Endothelial cell of umbilical vein (primary cell): ENCODE results near the gene GALNT9.

Experiments used
- POLR2A ChIP-seq: IDR thresholded peaks from 2 replicates; pipeline ENCODE4 v1.6.1; 2012; ENCODE audit warnings: low read depth, mild to moderate bottlenecking, control low read depth, low read length
- TF ChIP-seq, protein P1 (sequence below), 2 donors: IDR thresholded peaks; 1 replicate in 1 of 2; 2 replicates in 1 of 2; pipeline ENCODE4 v1.5.1; 2011; ENCODE audit warnings: low read length in 2 of 2, mild to moderate bottlenecking in 2 of 2, moderate library complexity in 2 of 2, control low read depth in 1 of 2, inconsistent platforms in 1 of 2, low read depth in 1 of 2; ENCODE audit not compliant: insufficient read depth in 1 of 2; ENCODE audit errors: extremely low read depth in 1 of 2
- TF ChIP-seq, protein P2 (sequence below): IDR thresholded peaks from 2 replicates; pipeline ENCODE4 v1.6.1; 2011; ENCODE audit not compliant: insufficient read depth, insufficient read length

DNA sequence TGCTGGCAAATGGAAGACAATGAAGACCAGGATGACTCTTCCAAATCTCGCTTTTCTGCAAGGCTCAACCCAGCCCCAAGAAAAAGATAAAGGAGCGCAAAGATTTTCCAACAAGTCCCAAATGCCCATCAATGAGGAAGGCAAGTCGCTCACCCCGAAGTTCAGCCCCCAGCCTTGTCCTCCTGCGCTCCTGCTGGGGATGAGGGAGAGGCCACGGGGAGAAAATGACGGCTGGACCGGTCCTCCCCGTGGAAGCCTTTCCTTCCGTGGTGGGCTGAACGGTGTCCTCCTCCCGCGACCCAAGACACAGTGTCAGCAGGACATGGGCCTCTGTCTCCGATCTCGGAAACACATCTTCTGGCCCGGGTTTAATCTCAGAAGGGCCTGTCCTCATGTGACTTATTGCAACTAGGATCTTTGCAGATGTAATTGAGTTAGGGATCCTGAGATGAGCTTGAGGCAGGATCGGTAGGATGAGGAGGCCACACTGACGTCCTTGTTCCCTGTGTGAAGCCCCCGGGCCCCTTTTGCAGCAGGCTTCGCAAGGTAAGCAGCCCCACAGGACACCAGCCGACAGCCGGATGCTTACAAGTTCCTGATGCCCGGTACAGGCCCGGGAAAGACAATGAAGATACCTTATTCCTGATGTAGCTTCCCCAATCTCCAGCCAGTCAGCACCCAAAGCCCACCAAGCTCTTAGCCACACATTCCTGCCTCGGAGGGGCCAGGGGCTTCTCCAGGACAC lies 64.2 kb downstream of the GALNT9 start:
- TF ChIP-seq, protein P1, sequence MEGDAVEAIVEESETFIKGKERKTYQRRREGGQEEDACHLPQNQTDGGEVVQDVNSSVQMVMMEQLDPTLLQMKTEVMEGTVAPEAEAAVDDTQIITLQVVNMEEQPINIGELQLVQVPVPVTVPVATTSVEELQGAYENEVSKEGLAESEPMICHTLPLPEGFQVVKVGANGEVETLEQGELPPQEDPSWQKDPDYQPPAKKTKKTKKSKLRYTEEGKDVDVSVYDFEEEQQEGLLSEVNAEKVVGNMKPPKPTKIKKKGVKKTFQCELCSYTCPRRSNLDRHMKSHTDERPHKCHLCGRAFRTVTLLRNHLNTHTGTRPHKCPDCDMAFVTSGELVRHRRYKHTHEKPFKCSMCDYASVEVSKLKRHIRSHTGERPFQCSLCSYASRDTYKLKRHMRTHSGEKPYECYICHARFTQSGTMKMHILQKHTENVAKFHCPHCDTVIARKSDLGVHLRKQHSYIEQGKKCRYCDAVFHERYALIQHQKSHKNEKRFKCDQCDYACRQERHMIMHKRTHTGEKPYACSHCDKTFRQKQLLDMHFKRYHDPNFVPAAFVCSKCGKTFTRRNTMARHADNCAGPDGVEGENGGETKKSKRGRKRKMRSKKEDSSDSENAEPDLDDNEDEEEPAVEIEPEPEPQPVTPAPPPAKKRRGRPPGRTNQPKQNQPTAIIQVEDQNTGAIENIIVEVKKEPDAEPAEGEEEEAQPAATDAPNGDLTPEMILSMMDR (IDR thresholded peaks at IDR 0.05; ENCODE audit: extremely low read depth in 1 of 2, insufficient read depth in 1 of 2, low read depth in 1 of 2, low read length in 2 of 2): no peak
- TF ChIP-seq, protein P2, sequence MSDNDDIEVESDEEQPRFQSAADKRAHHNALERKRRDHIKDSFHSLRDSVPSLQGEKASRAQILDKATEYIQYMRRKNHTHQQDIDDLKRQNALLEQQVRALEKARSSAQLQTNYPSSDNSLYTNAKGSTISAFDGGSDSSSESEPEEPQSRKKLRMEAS: no peak
- TF ChIP-seq POLR2A: no peak
